DND-41 (cell line): Measurements from ENCODE around the gene UPF1.

Source experiments
- ATAC-seq: fragments of 200-7000 bp; cut with Tn5 transposase; 3 replicates; pipeline ENCODE4 v1.9.1; 2021; ENCODE audit warnings: low read depth; ENCODE audit not compliant: insufficient read depth
- DNase-seq: peaks from one replicate; pipeline ENCODE4 v3.0.0-alpha.2; 2020
- H2AFZ ChIP-seq: 2 replicates; pipeline ENCODE4 v1.6.0; 2012; ENCODE audit warnings: low read depth, low read length
- H3K27ac ChIP-seq: 2 replicates; pipeline ENCODE4 v1.5.1; 2012; ENCODE audit warnings: low read length, inconsistent platforms
- H3K27me3 ChIP-seq: fragments of 200-600 bp; sonication (generic); 2 replicates; pipeline ENCODE4 v1.6.0; 2012; ENCODE audit warnings: low read length, mild to moderate bottlenecking, inconsistent platforms; ENCODE audit not compliant: insufficient read depth, poor library complexity
- H3K36me3 ChIP-seq: 2 replicates; pipeline ENCODE4 v1.5.1; 2012; ENCODE audit warnings: low read length, inconsistent platforms; ENCODE audit not compliant: insufficient read depth
- H3K4me1 ChIP-seq: 2 replicates; pipeline ENCODE4 v1.5.1; 2012; ENCODE audit warnings: mild to moderate bottlenecking, low read length; ENCODE audit not compliant: insufficient read depth
- H3K4me2 ChIP-seq: 2 replicates; pipeline ENCODE4 v1.6.0; 2012; ENCODE audit warnings: mild to moderate bottlenecking, moderate library complexity, low read length, inconsistent platforms; ENCODE audit not compliant: insufficient read depth
- H3K4me3 ChIP-seq, 2 experiments: fragments of 200-600 bp in 1 of 2; shearing (Covaris generic) in 1 of 2; 2 replicates each; pipeline ENCODE4 v1.5.1; 2012 to 2016; ENCODE audit warnings: inconsistent platforms in 2 of 2, low read length in 2 of 2, mild to moderate bottlenecking in 2 of 2, low read depth in 1 of 2, moderate library complexity in 1 of 2
- H3K79me2 ChIP-seq: 2 replicates; pipeline ENCODE4 v1.6.0; 2012; ENCODE audit warnings: low read length, inconsistent platforms; ENCODE audit not compliant: insufficient read depth
- H3K9ac ChIP-seq: 2 replicates; pipeline ENCODE4 v1.6.0; 2012; ENCODE audit warnings: low read depth, mild to moderate bottlenecking, inconsistent platforms, low read length, moderate library complexity
- H3K9me3 ChIP-seq: 2 replicates; pipeline ENCODE4 v1.5.1; 2012; ENCODE audit warnings: low read length, moderate library complexity, mild to moderate bottlenecking, inconsistent platforms; ENCODE audit not compliant: insufficient read depth, severe bottlenecking
- H4K20me1 ChIP-seq: 2 replicates; pipeline ENCODE4 v1.6.0; 2012; ENCODE audit warnings: low read length; ENCODE audit not compliant: insufficient read depth
- CTCF ChIP-seq: IDR thresholded peaks from 2 replicates; pipeline ENCODE4 v1.5.1; 2012; ENCODE audit warnings: borderline replicate concordance, low read length, moderate library complexity, mild to moderate bottlenecking; ENCODE audit not compliant: poor library complexity, severe bottlenecking; ENCODE audit errors: extremely low read depth
- EZH2 ChIP-seq: IDR thresholded peaks from 3 replicates; pipeline ENCODE4 v1.6.1; 2012; ENCODE audit warnings: borderline replicate concordance, low read depth, mild to moderate bottlenecking, moderate library complexity, low read length, inconsistent platforms; ENCODE audit not compliant: severe bottlenecking

Gene UPF1

GRCh38 chr19:18855647-18856384, 24.1 kb downstream of the UPF1 start:
- Histone ChIP-seq H3K4me3 (no peak overlapping the region), H3K79me2 (peaks cover 33% of the 10 kb centered on the region), H3K9ac (no peak overlapping the region), H2AFZ (no peak overlapping the region), H3K27ac (no peak overlapping the region), H3K9me3 (no peaks in the 10 kb centered on the region), H3K4me2 (no peak overlapping the region), H4K20me1 (peaks cover 84% of the 10 kb centered on the region), H3K4me1 (no peaks in the 10 kb centered on the region), H3K36me3 (peaks cover 100% of the 10 kb centered on the region), H3K27me3 (no peaks in the 10 kb centered on the region)
- ATAC-seq (no peak), DNase-seq (no peak)
- TF ChIP-seq CTCF (no peak), EZH2 (no peak)

GRCh38 chr19:18856385-18857126, 24.8 kb downstream of the UPF1 start:
- DNase-seq (no peak), ATAC-seq (0 out of 3 replicates have a peak, but pooled peaks have one; percentile 27)
- no peak overlapping the region for H3K27ac ChIP-seq
- peaks cover 26% of the 10 kb centered on the region for H3K79me2 ChIP-seq
- H3K9me3 ChIP-seq, result no peaks in the 10 kb centered on the region
- H3K4me1 ChIP-seq, result no peaks in the 10 kb centered on the region
- peaks cover 86% of the 10 kb centered on the region for H4K20me1 ChIP-seq
- no peak overlapping the region for H3K9ac ChIP-seq
- H3K36me3 ChIP-seq, result peaks cover 100% of the 10 kb centered on the region
- no peak overlapping the region for H2AFZ ChIP-seq
- H3K4me2 ChIP-seq, result no peak overlapping the region
- H3K4me3 ChIP-seq, result no peak overlapping the region
- TF ChIP-seq EZH2, result no peak
- TF ChIP-seq CTCF, result peak; percentile 43
- H3K27me3 ChIP-seq, result no peaks in the 10 kb centered on the region

- Histone ChIP-seq H4K20me1 (peaks cover 86% of the 10 kb centered on the region), H3K4me2 (no peak overlapping the region), H2AFZ (no peak overlapping the region), H3K4me3 (no peak overlapping the region), H3K79me2 (peaks cover 21% of the 10 kb centered on the region; the same call in 1 of the 2 replicates), H3K4me1 (no peaks in the 10 kb centered on the region), H3K27ac (no peak overlapping the region), H3K9ac (no peak overlapping the region), H3K27me3 (no peaks in the 10 kb centered on the region), H3K9me3 (no peaks in the 10 kb centered on the region), H3K36me3 (peaks cover 100% of the 10 kb centered on the region)
- no peak for TF ChIP-seq CTCF
- TF ChIP-seq EZH2, result no peak
- DNase-seq (no peak), ATAC-seq (no peak)
Observed at GRCh38 chr19:18857223-18857622, 25.5 kb downstream of the UPF1 start.
